Tibial nerve (tissue), 4 donors: ENCODE measurements around the gene CIAO2B. TPM values are rescaled to one million over a fixed set of nuclear protein-coding genes. Genes with fewer than 3 reads are reported as not detected.

Source experiments
- DNase-seq, 2 donors: peaks; one replicate each; pipeline ENCODE4 v3.0.0-alpha.2; 2019; ENCODE audit warnings: low spot score in 2 of 2
- H3K27ac ChIP-seq, 4 donors: fragments of 200-600 bp; sonication (generic) in 3 of 4; one replicate each; pipeline ENCODE4 v1.5.1; 2017 to 2019; ENCODE audit warnings: mild to moderate bottlenecking in 1 of 4
- H3K27me3 ChIP-seq, 2 donors: fragments of 200-600 bp; sonication (generic) in 1 of 2; one replicate each; pipeline versions ENCODE4 v1.5.1 to v1.6.0; 2017 to 2019
- H3K36me3 ChIP-seq, 3 donors: fragments of 200-600 bp; sonication (generic); one replicate each; pipeline ENCODE4 v1.5.1; 2018 to 2019
- H3K4me1 ChIP-seq, 4 donors: fragments of 200-600 bp; sonication (generic) in 3 of 4; one replicate each; pipeline ENCODE4 v1.5.1; 2017 to 2019
- H3K4me3 ChIP-seq, 4 donors: fragments of 200-600 bp; sonication (generic) in 3 of 4; one replicate each; pipeline ENCODE4 v1.5.1; 2017 to 2019; ENCODE audit warnings: mild to moderate bottlenecking in 1 of 4, moderate library complexity in 1 of 4
- H3K9me3 ChIP-seq, 4 donors: fragments of 200-600 bp; sonication (generic) in 3 of 4; one replicate each; pipeline ENCODE4 v1.5.1; 2017 to 2019
- EP300 ChIP-seq, 2 donors: sonication (generic); formaldehyde crosslinking; IDR thresholded peaks; one replicate each; pipeline ENCODE4 v1.6.1; 2017; ENCODE audit warnings: antibody characterized with exemption in 2 of 2, mild to moderate bottlenecking in 1 of 2
- POLR2A ChIP-seq, 2 donors: fragments of 450-650 bp; IDR thresholded peaks; one replicate each; pipeline ENCODE4 v1.6.1; 2017; ENCODE audit warnings: antibody characterized with exemption in 2 of 2, mild to moderate bottlenecking in 2 of 2, moderate library complexity in 2 of 2
- WGBS, 2 donors: methylation state at CpG; one replicate each; pipeline ENCODE4 v1.1.5; 2018; 5-methylcytosine and 5-hydroxymethylcytosine counted together
- total RNA-seq, 4 donors: library from RNA; depleted of rRNA; stranded (reverse); fragments of >200 nt; gene quantifications; one replicate each; pipeline ENCODE4 v1.1.0, GENCODE V29; 2016
- TF ChIP-seq, protein P1 (sequence below), 5 experiments: fragments of 200-600 bp in 3 of 5; fragments of 450-650 bp in 2 of 5; sonication (generic) in 3 of 5; IDR thresholded peaks; one replicate each; pipeline ENCODE4 v1.5.1; 2016 to 2019; ENCODE audit warnings: antibody characterized with exemption in 5 of 5, mild to moderate bottlenecking in 3 of 5, moderate library complexity in 2 of 5

Gene CIAO2B
- total RNA-seq, 4 donors from 2014 or later, result 57.1 to 111 (median 89.9) TPM

DNA sequence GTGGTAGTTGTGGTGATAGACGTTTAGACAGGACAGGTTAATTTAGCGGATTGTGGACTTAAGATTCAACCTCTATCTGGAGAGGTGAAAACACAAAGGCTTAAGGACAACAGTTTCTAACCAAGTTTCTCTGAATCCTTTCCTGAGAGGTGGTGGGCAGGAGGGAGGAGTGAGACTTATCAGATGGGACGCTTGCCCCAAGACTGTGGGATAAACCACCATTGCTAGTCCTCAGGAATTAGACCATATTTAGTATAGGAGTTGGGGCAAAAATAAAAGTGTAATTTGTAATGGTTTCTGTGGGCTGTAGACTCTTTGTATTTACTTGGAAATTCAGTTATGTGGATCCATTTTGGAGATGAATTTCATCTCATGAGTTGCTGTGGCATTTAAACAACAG is 47.3 kb downstream of the CIAO2B start:
- H3K27ac ChIP-seq, result no peak overlapping the region
- peaks cover 0 to 25% (median 3%) of the 10 kb centered on the region in 4 donors for H3K4me1 ChIP-seq
- TF ChIP-seq EP300 (IDR thresholded peaks at IDR 0.05) (no peak), POLR2A (IDR thresholded peaks at IDR 0.05) (no peak)
- TF ChIP-seq, protein P1, sequence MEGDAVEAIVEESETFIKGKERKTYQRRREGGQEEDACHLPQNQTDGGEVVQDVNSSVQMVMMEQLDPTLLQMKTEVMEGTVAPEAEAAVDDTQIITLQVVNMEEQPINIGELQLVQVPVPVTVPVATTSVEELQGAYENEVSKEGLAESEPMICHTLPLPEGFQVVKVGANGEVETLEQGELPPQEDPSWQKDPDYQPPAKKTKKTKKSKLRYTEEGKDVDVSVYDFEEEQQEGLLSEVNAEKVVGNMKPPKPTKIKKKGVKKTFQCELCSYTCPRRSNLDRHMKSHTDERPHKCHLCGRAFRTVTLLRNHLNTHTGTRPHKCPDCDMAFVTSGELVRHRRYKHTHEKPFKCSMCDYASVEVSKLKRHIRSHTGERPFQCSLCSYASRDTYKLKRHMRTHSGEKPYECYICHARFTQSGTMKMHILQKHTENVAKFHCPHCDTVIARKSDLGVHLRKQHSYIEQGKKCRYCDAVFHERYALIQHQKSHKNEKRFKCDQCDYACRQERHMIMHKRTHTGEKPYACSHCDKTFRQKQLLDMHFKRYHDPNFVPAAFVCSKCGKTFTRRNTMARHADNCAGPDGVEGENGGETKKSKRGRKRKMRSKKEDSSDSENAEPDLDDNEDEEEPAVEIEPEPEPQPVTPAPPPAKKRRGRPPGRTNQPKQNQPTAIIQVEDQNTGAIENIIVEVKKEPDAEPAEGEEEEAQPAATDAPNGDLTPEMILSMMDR (IDR thresholded peaks at IDR 0.05), result no peak
- H3K36me3 ChIP-seq, result peaks cover 0 to 37% (median 0%) of the 10 kb centered on the region in 3 donors
- H3K27me3 ChIP-seq, result no peaks in the 10 kb centered on the region
- WGBS, 2 donors, result 74 to 78% methylated on average over 3 of the region's 3 CpGs
- DNase-seq, result no peak
- no peak overlapping the region for H3K4me3 ChIP-seq
- no peaks in the 10 kb centered on the region for H3K9me3 ChIP-seq

GRCh38 chr16:66886321-66886720 is 47.9 kb downstream of the CIAO2B start:
- no peak for TF ChIP-seq EP300 (IDR thresholded peaks at IDR 0.05)
- TF ChIP-seq POLR2A (IDR thresholded peaks at IDR 0.05), result no peak
- TF ChIP-seq, protein P1 (IDR thresholded peaks at IDR 0.05), result no peak
- Histone ChIP-seq H3K4me3 (no peak overlapping the region), H3K27me3 (no peaks in the 10 kb centered on the region), H3K36me3 (peaks cover 0 to 32% (median 0%) of the 10 kb centered on the region in 3 donors), H3K9me3 (no peaks in the 10 kb centered on the region), H3K27ac (no peak overlapping the region), H3K4me1 (peaks cover 0 to 31% (median 6%) of the 10 kb centered on the region in 4 donors)
- 64 to 68% methylated on average over 2 of the region's 2 CpGs for WGBS, 2 donors
- DNase-seq, result no peak

DNA sequence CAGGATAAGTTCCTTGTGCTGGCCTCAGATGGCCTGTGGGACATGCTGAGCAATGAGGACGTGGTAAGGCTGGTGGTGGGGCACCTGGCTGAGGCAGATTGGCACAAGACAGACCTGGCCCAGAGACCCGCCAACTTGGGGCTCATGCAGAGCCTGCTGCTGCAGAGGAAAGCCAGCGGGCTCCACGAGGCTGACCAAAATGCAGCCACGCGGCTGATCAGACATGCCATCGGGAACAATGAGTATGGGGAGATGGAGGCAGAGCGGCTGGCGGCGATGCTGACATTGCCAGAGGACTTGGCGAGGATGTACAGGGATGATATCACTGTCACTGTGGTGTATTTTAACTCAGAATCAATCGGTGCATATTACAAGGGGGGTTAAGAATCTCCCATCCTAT is 48.7 kb downstream of the CIAO2B start:
- no peaks in the 10 kb centered on the region for H3K27me3 ChIP-seq
- no peak overlapping the region for H3K27ac ChIP-seq
- no peaks in the 10 kb centered on the region for H3K9me3 ChIP-seq
- no peak for TF ChIP-seq POLR2A (IDR thresholded peaks at IDR 0.05)
- TF ChIP-seq, protein P1 (IDR thresholded peaks at IDR 0.05), result no peak
- no peak for TF ChIP-seq EP300 (IDR thresholded peaks at IDR 0.05)
- no peak overlapping the region for H3K4me3 ChIP-seq
- no peak for DNase-seq
- peaks cover 0 to 36% (median 11%) of the 10 kb centered on the region in 4 donors for H3K4me1 ChIP-seq
- 86 to 89% methylated on average over 12 of the region's 12 CpGs for WGBS, 2 donors
- H3K36me3 ChIP-seq, result peaks cover 0 to 29% (median 0%) of the 10 kb centered on the region in 3 donors

DNA sequence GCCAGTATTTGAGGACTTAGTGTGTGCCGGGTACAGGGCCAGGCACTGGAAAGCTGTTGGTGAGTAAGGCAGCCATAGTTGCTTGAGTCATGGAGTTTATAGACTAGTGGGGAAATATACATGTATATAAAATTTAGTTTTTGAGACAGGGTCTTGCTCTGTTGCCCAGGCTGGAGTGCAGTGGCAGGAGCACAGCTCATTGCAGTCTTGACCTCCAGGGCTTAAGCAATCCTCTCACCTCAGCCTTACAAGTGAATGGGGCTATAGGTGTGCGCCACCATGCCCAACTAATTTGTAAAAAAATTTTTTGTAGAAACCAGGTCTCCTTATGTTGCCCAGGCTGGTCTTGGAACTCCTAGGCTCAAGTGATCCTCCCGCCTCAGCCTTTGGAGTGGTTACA is 51.5 kb downstream of the CIAO2B start:
- Histone ChIP-seq H3K27ac (no peak overlapping the region), H3K9me3 (no peaks in the 10 kb centered on the region), H3K36me3 (peaks cover 0 to 29% (median 0%) of the 10 kb centered on the region in 3 donors), H3K4me1 (peaks cover 0 to 42% (median 11%) of the 10 kb centered on the region in 4 donors), H3K4me3 (no peak overlapping the region), H3K27me3 (no peaks in the 10 kb centered on the region)
- 90 to 91% methylated on average over 3 of the region's 3 CpGs for WGBS, 2 donors
- no peak for DNase-seq
- TF ChIP-seq POLR2A (IDR thresholded peaks at IDR 0.05) (no peak), EP300 (IDR thresholded peaks at IDR 0.05) (no peak)
- TF ChIP-seq, protein P1 (IDR thresholded peaks at IDR 0.05), result no peak

Other genes with a start within 250 kb of the CIAO2B start
- gene CMTM4, start 237.7 kb downstream of the CIAO2B start, total RNA-seq, result 10 to 100 TPM; 14.2 to 22.7 (median 19.6) TPM
- 100 to 1,000 TPM; 248 to 363 (median 266) TPM for gene DYNC1LI2, start 182.8 kb downstream of the CIAO2B start, total RNA-seq
- not detected for gene TERB1, start 132.8 kb downstream of the CIAO2B start, total RNA-seq
- 10 to 100 TPM; 29.4 to 45.7 (median 34.6) TPM for gene NAE1, start 103.4 kb downstream of the CIAO2B start, total RNA-seq
- gene CA7, start 90.0 kb downstream of the CIAO2B start, total RNA-seq, result not detected
- 10 to 100 TPM; 12.3 to 29.9 (median 15.5) TPM for gene PDP2, start 53.9 kb downstream of the CIAO2B start, total RNA-seq
- gene CDH16, start 15.5 kb downstream of the CIAO2B start, total RNA-seq, result 1 to 10 TPM in 2 of 4 donors, under 1 TPM in 2; 0.30 to 2.5 (median 1.4) TPM
- 100 to 1,000 TPM in 3 of 4 donors, 10 to 100 TPM in 1; 23.7 to 132 (median 109) TPM for gene RRAD, start 8.9 kb downstream of the CIAO2B start, total RNA-seq
- 10 to 100 TPM; 29.2 to 45.0 (median 34.4) TPM for gene CES2, start 1.1 kb upstream of the CIAO2B start, total RNA-seq
- 1 to 10 TPM in 2 of 4 donors, under 1 TPM in 2; 0.21 to 9.2 (median 0.81) TPM for gene CES3, start 26.9 kb upstream of the CIAO2B start, total RNA-seq
- 10 to 100 TPM; 18.6 to 24.7 (median 21.2) TPM for gene CES4A, start 54.2 kb upstream of the CIAO2B start, total RNA-seq
- gene CBFB, start 94.7 kb upstream of the CIAO2B start, total RNA-seq, result 10 to 100 TPM; 46.7 to 70.5 (median 59.9) TPM
- 10 to 100 TPM; 22.2 to 34.5 (median 28.1) TPM for gene PHAF1, start 175.5 kb upstream of the CIAO2B start, total RNA-seq
- gene B3GNT9, start 216.6 kb upstream of the CIAO2B start, total RNA-seq, result 10 to 100 TPM in 3 of 4 donors, 1 to 10 TPM in 1; 9.3 to 23.1 (median 18.4) TPM
- 10 to 100 TPM; 26.0 to 46.5 (median 36.2) TPM for gene TRADD, start 225.5 kb upstream of the CIAO2B start, total RNA-seq
- 10 to 100 TPM; 17.7 to 58.5 (median 40.0) TPM for gene FBXL8, start 225.6 kb upstream of the CIAO2B start, total RNA-seq
- gene HSF4, start 230.3 kb upstream of the CIAO2B start, total RNA-seq, result 100 to 1,000 TPM; 103 to 167 (median 153) TPM
- 10 to 100 TPM; 55.5 to 95.4 (median 76.6) TPM for gene NOL3, start 236.1 kb upstream of the CIAO2B start, total RNA-seq
- 10 to 100 TPM; 13.6 to 42.9 (median 18.9) TPM for gene MATCAP1, start 249.6 kb upstream of the CIAO2B start, total RNA-seq